ENCODE measurements around the gene NUBPL.

DNA sequence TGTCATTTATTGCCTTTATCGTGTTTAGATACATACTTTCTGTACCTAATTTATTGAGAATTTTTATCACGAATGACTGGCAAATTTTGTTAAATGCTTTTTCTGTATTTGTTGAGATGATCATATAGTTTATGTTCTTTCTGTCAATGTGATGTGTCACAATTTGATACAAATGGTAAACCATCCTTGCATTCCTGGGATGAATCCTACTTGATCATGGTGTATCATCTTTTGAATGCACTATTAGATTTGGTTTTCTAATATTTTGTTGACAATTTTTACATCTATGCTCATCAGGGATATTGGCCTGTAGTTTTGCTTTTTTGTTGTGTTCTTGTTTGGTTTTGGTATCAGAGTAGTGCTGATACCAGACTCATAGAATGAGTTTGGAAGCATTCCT is 185.1 kb downstream of the NUBPL start:
- no peak for TF ChIP-seq CTCF (IDR thresholded peaks at IDR 0.05)
- TF ChIP-seq POLR2A (IDR thresholded peaks at IDR 0.05): no peak
